ENCODE results near the gene RRAGD.

Gene RRAGD

GRCh38 chr6:89314692-89315091, 97.4 kb downstream of the RRAGD start:
- TF ChIP-seq EZH2phosphoT487 (conservative IDR thresholded peaks at IDR 0.05; ENCODE audit: low read length) (no peak), CTCF (IDR thresholded peaks at IDR 0.05; ENCODE audit: insufficient read depth, low read length, poor library complexity, severe bottlenecking) (no peak)
- no peak overlapping the region for H3K4me2 ChIP-seq (ENCODE audit: low read depth, low read length, poor library complexity, severe bottlenecking)
- no peaks in the 10 kb centered on the region for H3K9me3 ChIP-seq (ENCODE audit: insufficient read depth, low read length)
- no peak overlapping the region for H3K4me3 ChIP-seq (ENCODE audit: insufficient read depth, low read length, poor library complexity, severe bottlenecking)
- no peak overlapping the region for H2AFZ ChIP-seq (ENCODE audit: low read depth, low read length, severe bottlenecking)
- no peak overlapping the region for H3K9ac ChIP-seq (ENCODE audit: low read length)
- no peak overlapping the region for H3K27ac ChIP-seq (ENCODE audit: low read depth, low read length)
- no peaks in the 10 kb centered on the region for H3K79me2 ChIP-seq (ENCODE audit: insufficient read depth, low read length)
- H3K36me3 ChIP-seq (ENCODE audit: low read length), result peaks cover 6% of the 10 kb centered on the region; the same call in 1 of the 2 replicates
- H3K27me3 ChIP-seq (ENCODE audit: low read length), result no peaks in the 10 kb centered on the region
- no peaks in the 10 kb centered on the region for H4K20me1 ChIP-seq (ENCODE audit: low read depth, low read length)
- peaks cover 18% of the 10 kb centered on the region for H3F3A ChIP-seq (ENCODE audit: insufficient read depth)
- H3K9me2 ChIP-seq (replicated peaks; ENCODE audit: insufficient read depth, low read length), result no peaks in the 10 kb centered on the region
